Mucosa of rectum (tissue), 2 donors: ENCODE results near the gene SETBP1.

Experiments
- H3K27ac ChIP-seq, 2 donors: one replicate each; pipeline ENCODE4 v1.7.0; 2013; ENCODE audit warnings: inconsistent platforms in 2 of 2, low read depth in 2 of 2, low read length in 2 of 2
- H3K27me3 ChIP-seq, 2 donors: one replicate each; pipeline ENCODE4 v1.7.0; 2013; ENCODE audit warnings: low read length in 2 of 2; ENCODE audit not compliant: control insufficient read depth in 2 of 2, insufficient read depth in 2 of 2
- H3K36me3 ChIP-seq, 2 donors: one replicate each; pipeline ENCODE4 v1.7.0; 2013; ENCODE audit warnings: low read length in 2 of 2; ENCODE audit not compliant: control insufficient read depth in 2 of 2, insufficient read depth in 2 of 2
- H3K4me1 ChIP-seq, 2 donors: one replicate each; pipeline ENCODE4 v1.7.0; 2013; ENCODE audit warnings: low read length in 2 of 2, mild to moderate bottlenecking in 1 of 2; ENCODE audit not compliant: control insufficient read depth in 2 of 2, insufficient read depth in 2 of 2
- H3K4me3 ChIP-seq, 2 donors: one replicate each; pipeline ENCODE4 v1.7.0; 2013; ENCODE audit warnings: low read length in 2 of 2
- H3K9ac ChIP-seq, 2 donors: one replicate each; pipeline ENCODE4 v1.7.0; 2013; ENCODE audit warnings: low read length in 2 of 2, low read depth in 1 of 2, mild to moderate bottlenecking in 1 of 2
- H3K9me3 ChIP-seq, 2 donors: one replicate each; pipeline ENCODE4 v1.7.0; 2013; ENCODE audit warnings: low read length in 2 of 2; ENCODE audit not compliant: control insufficient read depth in 2 of 2
- donor health status: healthy.
- donor health status: Normal muscosa, but diverticular disease.

SETBP1 gene

GRCh38 chr18:44783371-44783770 lies 102.7 kb downstream of the SETBP1 start:
- Histone ChIP-seq H3K27ac (no peak overlapping the region), H3K4me1 (peaks cover 4 to 11% of the 10 kb centered on the region in 2 donors), H3K9me3 (no peaks in the 10 kb centered on the region), H3K27me3 (no peaks in the 10 kb centered on the region), H3K9ac (no peak overlapping the region), H3K4me3 (no peak overlapping the region), H3K36me3 (no peaks in the 10 kb centered on the region)

DNA sequence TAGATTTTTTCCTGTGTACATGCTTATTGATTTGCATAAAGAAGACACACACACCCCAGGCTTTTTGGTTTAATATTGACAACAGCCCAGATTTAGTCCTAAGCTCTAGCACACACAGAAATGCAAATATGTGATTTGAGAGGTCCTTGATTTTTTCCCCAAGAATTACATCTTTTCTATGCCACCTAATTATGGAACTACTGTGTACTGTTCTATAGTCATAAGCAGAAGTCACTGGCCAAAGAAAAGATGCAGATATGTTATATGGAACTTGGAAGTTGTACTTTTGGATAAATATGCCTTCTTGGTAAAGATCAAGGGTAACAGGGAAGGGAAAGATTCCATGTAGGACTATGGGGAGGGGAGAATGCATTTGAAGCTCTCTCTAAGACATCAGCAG lies 105.6 kb downstream of the SETBP1 start:
- no peaks in the 10 kb centered on the region for H3K27me3 ChIP-seq
- H3K4me3 ChIP-seq = peak overlapping the region in 1 of 2 donors; percentile 20
- peak overlapping the region in 1 of 2 donors; percentile 12 for H3K27ac ChIP-seq
- H3K9me3 ChIP-seq = no peaks in the 10 kb centered on the region
- peaks cover 3 to 4% of the 10 kb centered on the region in 2 donors for H3K4me1 ChIP-seq
- H3K36me3 ChIP-seq = no peaks in the 10 kb centered on the region
- no peak overlapping the region for H3K9ac ChIP-seq

DNA sequence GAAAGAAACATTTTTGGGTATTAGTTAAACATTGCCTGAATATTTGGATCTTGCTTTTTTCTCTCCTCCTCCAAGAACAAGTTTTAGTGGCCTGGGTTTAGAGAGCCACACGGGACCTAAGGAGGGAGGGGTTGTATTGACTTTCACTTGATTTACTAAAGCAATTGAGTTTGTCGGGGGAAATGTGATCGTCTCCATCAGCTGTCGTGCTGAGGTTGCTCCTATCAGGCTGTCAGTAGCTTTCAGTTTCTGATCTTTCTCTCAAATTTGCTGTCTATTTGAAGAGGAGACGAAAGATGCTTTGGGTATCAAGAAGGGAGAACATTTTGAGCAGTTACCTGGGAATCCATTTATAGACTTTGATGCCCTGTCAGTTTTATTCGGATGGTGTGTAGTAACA lies 106.0 kb downstream of the SETBP1 start:
- H3K27ac ChIP-seq = peak overlapping the region in 1 of 2 donors; percentile 12
- no peaks in the 10 kb centered on the region for H3K9me3 ChIP-seq
- H3K9ac ChIP-seq = no peak overlapping the region
- H3K4me1 ChIP-seq = peaks cover 1 to 4% of the 10 kb centered on the region in 2 donors
- H3K27me3 ChIP-seq = no peaks in the 10 kb centered on the region
- no peaks in the 10 kb centered on the region for H3K36me3 ChIP-seq
- H3K4me3 ChIP-seq = peak overlapping the region in 1 of 2 donors; percentile 20

DNA sequence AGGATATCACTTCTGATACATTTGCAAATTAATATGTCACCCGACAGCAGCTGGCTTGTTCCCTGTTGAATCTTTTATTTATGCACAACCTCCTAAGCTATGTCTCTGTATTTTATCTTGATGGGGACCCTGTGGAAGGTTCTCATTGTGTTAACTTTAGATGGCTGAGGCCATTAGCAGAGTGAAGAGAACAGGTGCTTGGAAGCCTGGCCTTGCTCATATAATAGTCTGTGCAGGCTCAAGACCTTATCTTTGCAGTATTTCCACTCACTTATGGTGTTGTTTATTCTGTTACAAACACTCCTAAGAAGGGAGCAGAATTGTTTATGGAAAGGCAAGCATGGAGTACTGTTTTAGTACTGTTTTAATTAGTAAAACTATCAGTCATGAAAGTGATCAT lies 107.6 kb downstream of the SETBP1 start:
- Histone ChIP-seq H3K36me3 (no peaks in the 10 kb centered on the region), H3K9me3 (no peaks in the 10 kb centered on the region), H3K4me3 (no peak overlapping the region), H3K27ac (no peak overlapping the region), H3K4me1 (peaks cover 0 to 4% of the 10 kb centered on the region in 2 donors), H3K9ac (no peak overlapping the region), H3K27me3 (no peaks in the 10 kb centered on the region)

GRCh38 chr18:44789710-44790109 lies 109.0 kb downstream of the SETBP1 start:
- H3K36me3 ChIP-seq = no peaks in the 10 kb centered on the region
- no peaks in the 10 kb centered on the region for H3K27me3 ChIP-seq
- H3K4me1 ChIP-seq = peaks cover 0 to 4% of the 10 kb centered on the region in 2 donors
- no peak overlapping the region for H3K4me3 ChIP-seq
- no peak overlapping the region for H3K27ac ChIP-seq
- no peak overlapping the region for H3K9ac ChIP-seq
- H3K9me3 ChIP-seq = no peaks in the 10 kb centered on the region

- no peak overlapping the region for H3K4me3 ChIP-seq
- H3K36me3 ChIP-seq = no peaks in the 10 kb centered on the region
- H3K27ac ChIP-seq = peak overlapping the region in 1 of 2 donors; percentile 10
- no peaks in the 10 kb centered on the region for H3K27me3 ChIP-seq
- no peak overlapping the region for H3K9ac ChIP-seq
- H3K9me3 ChIP-seq = no peaks in the 10 kb centered on the region
- H3K4me1 ChIP-seq = peaks cover 0 to 4% of the 10 kb centered on the region in 2 donors
These were observed 110.2 kb downstream of the SETBP1 start for GRCh38 chr18:44790860-44791259.

DNA sequence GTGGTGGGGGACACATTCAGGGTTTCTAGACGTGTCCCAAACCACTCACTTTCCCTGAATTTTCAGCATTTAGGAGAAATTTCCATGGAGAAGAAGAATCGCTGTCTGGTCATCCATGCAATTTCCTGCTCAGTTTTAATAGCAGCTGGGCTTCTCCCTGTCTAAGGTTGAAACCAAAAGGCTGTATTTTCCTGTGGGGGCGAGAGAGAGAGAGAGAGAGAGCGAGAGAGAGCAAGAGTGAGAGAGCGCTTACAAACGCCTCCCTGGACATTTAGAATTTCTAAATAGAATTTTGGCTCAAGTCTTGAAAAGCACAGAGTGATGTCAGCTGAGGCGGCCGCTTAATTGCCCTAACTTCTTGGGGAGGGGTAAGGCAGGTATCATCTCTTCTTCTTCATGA lies 110.8 kb downstream of the SETBP1 start:
- H3K4me1 ChIP-seq = peaks cover 0 to 4% of the 10 kb centered on the region in 2 donors
- H3K27me3 ChIP-seq = no peaks in the 10 kb centered on the region
- H3K9me3 ChIP-seq = no peaks in the 10 kb centered on the region
- no peaks in the 10 kb centered on the region for H3K36me3 ChIP-seq
- peak overlapping the region in 1 of 2 donors; percentile 30 for H3K9ac ChIP-seq
- H3K4me3 ChIP-seq = no peak overlapping the region
- H3K27ac ChIP-seq = peak overlapping the region in 1 of 2 donors; percentile 10

- Histone ChIP-seq H3K9me3 (no peaks in the 10 kb centered on the region), H3K9ac (no peak overlapping the region), H3K4me3 (no peak overlapping the region), H3K4me1 (peaks cover 0 to 6% of the 10 kb centered on the region in 2 donors), H3K36me3 (no peaks in the 10 kb centered on the region), H3K27ac (peak overlapping the region; percentile 19 to 22), H3K27me3 (no peaks in the 10 kb centered on the region)
These were observed 111.9 kb downstream of the SETBP1 start for GRCh38 chr18:44792456-44793061.

GRCh38 chr18:44793194-44793593 lies 112.5 kb downstream of the SETBP1 start:
- Histone ChIP-seq H3K27ac (no peak overlapping the region), H3K9me3 (no peaks in the 10 kb centered on the region), H3K4me1 (peaks cover 0 to 6% of the 10 kb centered on the region in 2 donors), H3K9ac (no peak overlapping the region), H3K4me3 (no peak overlapping the region), H3K36me3 (no peaks in the 10 kb centered on the region), H3K27me3 (no peaks in the 10 kb centered on the region)

GRCh38 chr18:44793685-44794084 lies 113.0 kb downstream of the SETBP1 start:
- H3K4me3 ChIP-seq = no peak overlapping the region
- H3K27me3 ChIP-seq = no peaks in the 10 kb centered on the region
- peaks cover 0 to 6% of the 10 kb centered on the region in 2 donors for H3K4me1 ChIP-seq
- no peaks in the 10 kb centered on the region for H3K36me3 ChIP-seq
- no peak overlapping the region for H3K9ac ChIP-seq
- no peak overlapping the region for H3K27ac ChIP-seq
- H3K9me3 ChIP-seq = no peaks in the 10 kb centered on the region
